GM12873 (cell line): Measurements from ENCODE around the gene TULP4.

Experiments used
- CTCF ChIP-seq: IDR thresholded peaks from 2 replicates; pipeline ENCODE4 v1.5.1; 2012; ENCODE audit warnings: low read depth, mild to moderate bottlenecking, moderate library complexity, low read length, control low read depth; ENCODE audit not compliant: insufficient read depth; ENCODE audit errors: missing control alignments

TULP4 gene, protein sequence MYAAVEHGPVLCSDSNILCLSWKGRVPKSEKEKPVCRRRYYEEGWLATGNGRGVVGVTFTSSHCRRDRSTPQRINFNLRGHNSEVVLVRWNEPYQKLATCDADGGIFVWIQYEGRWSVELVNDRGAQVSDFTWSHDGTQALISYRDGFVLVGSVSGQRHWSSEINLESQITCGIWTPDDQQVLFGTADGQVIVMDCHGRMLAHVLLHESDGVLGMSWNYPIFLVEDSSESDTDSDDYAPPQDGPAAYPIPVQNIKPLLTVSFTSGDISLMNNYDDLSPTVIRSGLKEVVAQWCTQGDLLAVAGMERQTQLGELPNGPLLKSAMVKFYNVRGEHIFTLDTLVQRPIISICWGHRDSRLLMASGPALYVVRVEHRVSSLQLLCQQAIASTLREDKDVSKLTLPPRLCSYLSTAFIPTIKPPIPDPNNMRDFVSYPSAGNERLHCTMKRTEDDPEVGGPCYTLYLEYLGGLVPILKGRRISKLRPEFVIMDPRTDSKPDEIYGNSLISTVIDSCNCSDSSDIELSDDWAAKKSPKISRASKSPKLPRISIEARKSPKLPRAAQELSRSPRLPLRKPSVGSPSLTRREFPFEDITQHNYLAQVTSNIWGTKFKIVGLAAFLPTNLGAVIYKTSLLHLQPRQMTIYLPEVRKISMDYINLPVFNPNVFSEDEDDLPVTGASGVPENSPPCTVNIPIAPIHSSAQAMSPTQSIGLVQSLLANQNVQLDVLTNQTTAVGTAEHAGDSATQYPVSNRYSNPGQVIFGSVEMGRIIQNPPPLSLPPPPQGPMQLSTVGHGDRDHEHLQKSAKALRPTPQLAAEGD (N-terminal part only)

GRCh38 chr6:158312165-158312564, at the start of gene TULP4:
TSS of gene TULP4 (plus strand) at chr6:158312465. CDS start at chr6:158314017, 1,552 bp downstream.
- TF ChIP-seq CTCF = no peak

DNA sequence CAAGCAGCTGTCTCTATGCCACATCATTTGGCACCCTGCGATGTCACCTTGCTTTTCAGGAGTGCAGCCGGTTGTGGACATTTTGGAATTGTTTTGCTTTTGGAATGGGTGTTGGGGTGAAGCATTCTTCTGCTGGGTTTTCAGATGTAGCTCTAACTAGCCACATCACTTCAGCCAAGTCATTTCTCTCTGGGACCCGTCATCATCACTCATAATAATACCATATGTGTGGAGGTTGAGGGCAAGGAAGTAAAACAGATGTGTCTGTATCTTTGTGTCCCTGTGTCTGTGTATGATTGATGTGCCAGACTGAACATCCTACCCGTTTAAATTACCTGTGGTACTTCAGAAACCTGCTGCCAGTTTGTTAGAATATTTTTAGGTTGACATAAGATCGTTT, 49.5 kb upstream of the TULP4 start:
- no peak for TF ChIP-seq CTCF

DNA sequence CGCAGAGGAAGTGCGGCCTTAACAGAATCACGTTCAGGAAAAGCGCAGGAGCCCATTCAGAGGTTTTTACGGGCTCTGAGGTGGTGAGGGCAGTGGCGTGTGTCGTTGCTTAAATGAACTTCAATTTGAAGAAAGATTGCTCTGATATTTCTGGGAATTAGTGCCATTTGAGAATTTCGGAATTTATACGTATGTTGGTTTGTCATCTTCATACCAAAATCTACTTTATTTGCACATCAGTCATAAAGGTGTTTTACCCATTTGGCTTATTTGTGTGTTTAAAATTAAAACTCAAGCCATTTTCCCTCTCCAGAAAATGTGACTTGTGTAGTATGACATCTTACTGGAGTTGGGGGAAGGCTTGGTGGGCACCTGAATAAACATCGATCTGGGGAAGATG, 48.1 kb upstream of the TULP4 start:
- no peak for TF ChIP-seq CTCF

DNA sequence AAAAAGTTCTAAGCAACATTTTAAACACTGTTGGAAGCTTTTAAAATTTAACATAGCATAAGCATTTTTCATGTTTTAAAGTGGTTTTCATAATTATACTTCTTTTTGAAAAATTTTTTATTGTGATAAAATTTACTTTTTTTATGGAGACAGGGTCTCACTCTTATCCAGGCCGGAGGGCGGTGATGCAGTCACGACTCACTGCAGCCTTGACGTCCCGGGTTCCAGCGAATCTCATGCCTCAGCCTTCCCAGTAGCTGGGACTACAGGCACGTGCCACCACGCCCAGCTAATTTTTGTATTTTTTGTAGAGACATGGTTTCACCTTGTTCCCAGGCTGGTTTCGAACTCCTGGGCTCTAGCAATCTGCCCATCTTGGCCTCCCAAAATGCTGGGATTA, 46.1 kb upstream of the TULP4 start:
- TF ChIP-seq CTCF = no peak

GRCh38 chr6:158268361-158269147, 43.7 kb upstream of the TULP4 start:
- no peak for TF ChIP-seq CTCF

GRCh38 chr6:158269657-158270056, 42.6 kb upstream of the TULP4 start:
- no peak for TF ChIP-seq CTCF
